Heart right ventricle (tissue), 16 donors: ENCODE results near the gene GABRR2. TPM values are rescaled to one million over a fixed set of nuclear protein-coding genes. Genes with fewer than 3 reads are reported as not detected.

Source experiments
- ATAC-seq, 8 donors: fragments of 200-7000 bp; cut with Tn5 transposase; one replicate each; pipeline ENCODE4 v1.9.1; 2020; ENCODE audit warnings: mild to moderate bottlenecking in 8 of 8, moderate library complexity in 8 of 8, moderate number of reproducible peaks in 1 of 8
- DNase-seq, 2 donors: peaks; one replicate each; pipeline ENCODE4 v3.0.0-alpha.2; 2020
- H3K27ac ChIP-seq, 10 donors: fragments of 200-600 bp; sonication (generic) in 2 of 10; one replicate each; pipeline versions ENCODE4 v1.5.0 to v1.8.0; 2020 to 2022; ENCODE audit warnings: mild to moderate bottlenecking in 3 of 10
- H3K27me3 ChIP-seq, 7 donors: fragments of 200-600 bp; one replicate each; pipeline ENCODE4 v1.8.0; 2021 to 2022; ENCODE audit warnings: mild to moderate bottlenecking in 2 of 7
- H3K36me3 ChIP-seq, 9 donors: fragments of 200-600 bp; sonication (generic) in 1 of 9; one replicate each; pipeline versions ENCODE4 v1.5.0 to v1.8.0; 2020 to 2022; ENCODE audit warnings: mild to moderate bottlenecking in 2 of 9
- H3K4me1 ChIP-seq, 9 donors: fragments of 200-600 bp; sonication (generic) in 1 of 9; one replicate each; pipeline versions ENCODE4 v1.5.0 to v1.8.0; 2020 to 2022; ENCODE audit warnings: mild to moderate bottlenecking in 4 of 9
- H3K4me3 ChIP-seq, 10 donors: fragments of 200-600 bp; sonication (generic) in 2 of 10; one replicate each; pipeline versions ENCODE4 v1.5.0 to v1.8.0; 2020 to 2022; ENCODE audit warnings: mild to moderate bottlenecking in 7 of 10, moderate library complexity in 2 of 10
- H3K9me3 ChIP-seq, 11 donors: fragments of 200-600 bp in 10 of 11; sonication (generic) in 2 of 11; one replicate each; pipeline versions ENCODE4 v1.5.0 to v1.8.0; 2013 to 2022; ENCODE audit warnings: mild to moderate bottlenecking in 2 of 11, control low read depth in 1 of 11, moderate library complexity in 1 of 11
- CTCF ChIP-seq, 9 donors: fragments of 200-600 bp; sonication (generic) in 2 of 9; IDR thresholded peaks; one replicate each; pipeline versions ENCODE4 v1.5.0 to v1.8.0; 2021 to 2022; ENCODE audit warnings: antibody characterized with exemption in 9 of 9, mild to moderate bottlenecking in 5 of 9, moderate library complexity in 1 of 9
- WGBS, 2 donors: extraction: QIAGEN DNeasy Blood & Tissue Kit; methylation state at CpG; one replicate each; pipeline ENCODE4 v1.1.7; 2013; ENCODE audit warnings: inconsistent platforms in 1 of 2; 5-methylcytosine and 5-hydroxymethylcytosine counted together
- intact Hi-C, 10 donors: fragments of 100-400 bp; cut with DNase I; formaldehyde crosslinking; loops; one replicate each; pipeline versions ENCODE4 v1.11.1 to v1.14.2; 2022
- long read RNA-seq, 3 donors: library from polyadenylated mRNA; unstranded; transcript quantifications; one replicate each; pipeline ENCODE4 v2.0.0, GENCODE V29; 2020 to 2021
- polyA plus RNA-seq, 2 donors: library from polyadenylated mRNA; stranded (reverse); fragments of 200-250 nt; gene quantifications; one replicate each; pipeline ENCODE4 v1.2.3, GENCODE V29; 2013
- total RNA-seq, 10 donors: library from RNA; stranded (reverse); fragmentation: NEBNext Ultra II Directional in 3 of 10; extraction: Animal tissue kit (Norgen Biotek cat#: 25700) in 3 of 10; gene quantifications; one replicate each; pipeline versions ENCODE4 v1.2.1 to v1.2.4, GENCODE V29; 2021 to 2023
- donor health status: Arrhythmogenic right ventricular cardiomyopathy.
- donor health status: ischemic (EF 13 %, LVEDD 7.1; RV severe dilation, severe dysfunction).
- donor health status: healthy with polysubstance abuse.
- donor health status: DM: no; HTN: yes; CAD: no.
- donor health status: DM: no; HTN: no; CAD: no.
- donor health status: ischemic (EF 25% LVEDD 6.9; RV normal size, moderate dysfunction).
- donor health status: ischemic (EF 25% LVEDD 5.7; RV mildly dilated, moderate dysfunction).
- donor health status: healthy.
- donor health status: DM: yes; HTN: yes; CAD: no.
- donor health status: Ischemic cardiomyopathy.
- donor health status: ischemic (EF 35%, LVEDD 5.7; RV mildly dilated, moderate dysfunction).
- donor health status: nonischemic (EF 11% LVEDD 7.7; RV severe dilation, severe dysfunction).
- donor health status: DM: yes; HTN: yes; CAD: no.
- donor health status: PGD.
- donor health status: ischemic (EF 29% LVEDD 5.4; RV normal size, mild dysfunction).
- donor health status: nonischemic (EF 23%, LVEDD 6.1; RV moderate dilation, normal function).

The GABRR2 gene
- total RNA-seq = 1 to 10 TPM in 1 of 10 donors, under 1 TPM in 6, not detected in 3; 0.14 to 1.2 (median 0.29) TPM
- under 1 TPM; 0.45 to 0.80 TPM for polyA plus RNA-seq
- long read RNA-seq, donor 1 = 0 reads
- long read RNA-seq, donor 2 = 0 reads
- long read RNA-seq, donor 3, partial matches to known transcripts = 0 of 1 reads
- long read RNA-seq, donor 3, other reads (novel, unspliced or antisense) = 1 of 1 reads

GRCh38 chr6:89315249-89315885, at the start of gene GABRR2:
TSS of gene GABRR2 (minus strand) at chr6:89315299. CDS start at chr6:89315165, 134 bp downstream.
- Histone ChIP-seq H3K27me3 (no peaks in the 10 kb centered on the region), H3K36me3 (peaks cover 0 to 18% (median 0%) of the 10 kb centered on the region in 9 donors), H3K4me3 (no peak within 1 kb of the TSS), H3K27ac (no peak within 1 kb of the TSS), H3K4me1 (peaks cover 15 to 40% (median 28%) of the 10 kb centered on the region in 9 donors), H3K9me3 (peaks cover 0 to 6% (median 0%) of the 10 kb centered on the region in 11 donors)
- DNase-seq (no peak), ATAC-seq (no peak)
- 86 to 90% methylated on average over 6 of the region's 6 CpGs for whole genome bisulfite sequencing, 2 donors
- no peak for TF ChIP-seq CTCF (IDR thresholded peaks at IDR 0.05)
- intact Hi-C loops = no loop called here

DNA sequence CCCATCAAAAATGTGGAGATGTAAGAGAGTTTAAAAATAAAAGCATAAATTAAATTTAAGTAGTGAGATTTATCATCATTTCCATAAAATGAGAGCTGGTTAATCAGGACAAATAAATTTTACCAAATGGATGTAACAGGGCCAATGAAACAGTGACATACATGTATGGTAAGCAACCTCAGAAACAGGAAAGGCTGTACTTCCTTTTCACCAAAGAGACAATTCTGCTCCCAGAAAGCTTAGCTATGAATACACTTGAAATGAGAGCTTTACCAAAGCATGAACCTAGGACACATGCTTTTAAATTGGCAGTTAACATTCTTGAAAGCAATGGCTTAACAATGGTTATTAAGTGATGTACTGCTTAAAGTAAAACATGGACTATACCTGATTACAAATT, 49.5 kb upstream of the GABRR2 start:
- Histone ChIP-seq H3K36me3 (peaks cover 0 to 5% (median 0%) of the 10 kb centered on the region in 9 donors), H3K27ac (peak overlapping the region in 5 of 10 donors; percentile 1 to 18 (median 12)), H3K27me3 (no peaks in the 10 kb centered on the region), H3K4me3 (no peak overlapping the region), H3K4me1 (peaks cover 0 to 44% (median 25%) of the 10 kb centered on the region in 9 donors), H3K9me3 (no peaks in the 10 kb centered on the region)
- DNase-seq (no peak), ATAC-seq (peak in 1 of 8 donors; percentile 41)
- intact Hi-C loops = loop anchor here in 5 of 10 donors (5.0 to 10.0 kb wide), 4 partner anchors 240 to 382 kb away; partner anchors contain the start of gene SRSF12 (in 1 of the 5)
- no peak for TF ChIP-seq CTCF (IDR thresholded peaks at IDR 0.05)

GRCh38 chr6:89361171-89361570, 46.1 kb upstream of the GABRR2 start:
- ATAC-seq = no peak
- H3K27me3 ChIP-seq = no peaks in the 10 kb centered on the region
- no peaks in the 10 kb centered on the region for H3K9me3 ChIP-seq
- intact Hi-C loops = loop anchor here in 5 of 10 donors (5.0 to 10.0 kb wide), 4 partner anchors 236 to 379 kb away; partner anchors contain the start of gene SRSF12 (in 1 of the 5)
- TF ChIP-seq CTCF (IDR thresholded peaks at IDR 0.05) = no peak
- 87 to 92% methylated on average over 2 of the region's 2 CpGs for WGBS, 2 donors
- DNase-seq = no peak
- no peaks in the 10 kb centered on the region for H3K36me3 ChIP-seq
- H3K27ac ChIP-seq = no peak overlapping the region
- peaks cover 0 to 42% (median 8%) of the 10 kb centered on the region in 9 donors for H3K4me1 ChIP-seq
- no peak overlapping the region for H3K4me3 ChIP-seq

- 97 to 98% methylated on average over 2 of the region's 2 CpGs for WGBS, 2 donors
These were observed 45.4 kb upstream of the GABRR2 start for GRCh38 chr6:89360415-89360999.

More at GRCh38 chr6:89360415-89360999, 45.4 kb upstream of the GABRR2 start:
- ATAC-seq (no peak), DNase-seq (no peak)
- H3K27ac ChIP-seq = no peak overlapping the region
- no peaks in the 10 kb centered on the region for H3K27me3 ChIP-seq
- intact Hi-C loops = loop anchor here in 5 of 10 donors (5.0 to 10.0 kb wide), 4 partner anchors 236 to 378 kb away; partner anchors contain the start of gene SRSF12 (in 1 of the 5)
- H3K9me3 ChIP-seq = no peaks in the 10 kb centered on the region
- no peak overlapping the region for H3K4me3 ChIP-seq
- peaks cover 0 to 41% (median 8%) of the 10 kb centered on the region in 9 donors for H3K4me1 ChIP-seq
- TF ChIP-seq CTCF (IDR thresholded peaks at IDR 0.05) = no peak
- H3K36me3 ChIP-seq = no peaks in the 10 kb centered on the region
